ENCODE data around the gene UBE2G2. TPM values are rescaled to one million over a fixed set of nuclear protein-coding genes. Genes with fewer than 3 reads are reported as not detected.

The UBE2G2 gene
- polyA plus RNA-seq, 1 donor (not counting 4 experiments of a cell fraction or from before 2014, with no cell fraction given) = 106 TPM

GRCh38 chr21:44765231-44766013 is 36.2 kb downstream of the UBE2G2 start:
- peaks cover 0 to 1% of the 10 kb centered on the region in 2 experiments for H3K36me3 ChIP-seq (ENCODE audit: control insufficient read depth in 2 of 2, extremely low read depth in 1 of 2, insufficient read depth in 2 of 2, low read length in 2 of 2)
- no peaks in the 10 kb centered on the region for H3K9me3 ChIP-seq (ENCODE audit: control insufficient read depth, low read depth, low read length)
- H2AFZ ChIP-seq (ENCODE audit: control insufficient read depth, low read length) = no peak overlapping the region
- H3K4me3 ChIP-seq (ENCODE audit: control insufficient read depth in 2 of 3, extremely low read depth in 1 of 3, insufficient read depth in 2 of 3, low read depth in 1 of 3, low read length in 3 of 3) = peak overlapping the region in 2 of 3 experiments; percentile 22 to 27
- no peak overlapping the region for H3K9ac ChIP-seq (ENCODE audit: control insufficient read depth, extremely low read depth, insufficient read depth, low read length)
- peaks cover 31% of the 10 kb centered on the region for H3K4me1 ChIP-seq (ENCODE audit: control insufficient read depth, extremely low read depth, insufficient read depth, low read length)
- dilution Hi-C loops (cut with MboI; ENCODE audit: extremely low pct_ligation_motif_present, low sequenced_read_pairs) = no loop called here
- H3K9me1 ChIP-seq (ENCODE audit: control insufficient read depth, extremely low read depth, insufficient read depth, low read length) = no peaks in the 10 kb centered on the region
- FAIRE-seq (peak; percentile 57), DNase-seq (ENCODE audit: low read depth, low spot score) (no peak)
- no peak for TF ChIP-seq CTCF (optimal IDR thresholded peaks at IDR 0.05 in 1 of 3, IDR thresholded peaks at IDR 0.05 in 1 of 3, conservative IDR thresholded peaks at IDR 0.05 in 1 of 3; ENCODE audit: extremely low read depth in 1 of 3, insufficient read depth in 2 of 3, low read length in 3 of 3)
- TF ChIP-seq EZH2 (IDR thresholded peaks at IDR 0.05; ENCODE audit: low read length) = no peak
- H3K27me3 ChIP-seq (ENCODE audit: control insufficient read depth, extremely low read depth, insufficient read depth, low read length) = peaks cover 5% of the 10 kb centered on the region
- no peak overlapping the region for H3K27ac ChIP-seq (ENCODE audit: control insufficient read depth, insufficient read depth, low read length)
- H3K79me2 ChIP-seq (ENCODE audit: control insufficient read depth, insufficient read depth, low read length) = no peaks in the 10 kb centered on the region
- H4K20me1 ChIP-seq (ENCODE audit: control insufficient read depth, extremely low read depth, insufficient read depth, low read length) = no peaks in the 10 kb centered on the region
- peak overlapping the region; percentile 51 for H3K4me2 ChIP-seq (ENCODE audit: control insufficient read depth, extremely low read depth, insufficient read depth, low read depth, low read length)

- Histone ChIP-seq H4K20me1 (ENCODE audit: control insufficient read depth, extremely low read depth, insufficient read depth, low read length) (no peaks in the 10 kb centered on the region), H3K4me2 (ENCODE audit: control insufficient read depth, extremely low read depth, insufficient read depth, low read depth, low read length) (peak overlapping the region; percentile 51), H3K9me3 (ENCODE audit: control insufficient read depth, low read depth, low read length) (no peaks in the 10 kb centered on the region), H3K4me3 (ENCODE audit: control insufficient read depth in 2 of 3, extremely low read depth in 1 of 3, insufficient read depth in 2 of 3, low read depth in 1 of 3, low read length in 3 of 3) (no peak overlapping the region), H3K9me1 (ENCODE audit: control insufficient read depth, extremely low read depth, insufficient read depth, low read length) (no peaks in the 10 kb centered on the region), H3K36me3 (ENCODE audit: control insufficient read depth in 2 of 2, extremely low read depth in 1 of 2, insufficient read depth in 2 of 2, low read length in 2 of 2) (peaks cover 0 to 1% of the 10 kb centered on the region in 2 experiments), H3K79me2 (ENCODE audit: control insufficient read depth, insufficient read depth, low read length) (no peaks in the 10 kb centered on the region), H3K9ac (ENCODE audit: control insufficient read depth, extremely low read depth, insufficient read depth, low read length) (no peak overlapping the region), H3K27ac (ENCODE audit: control insufficient read depth, insufficient read depth, low read length) (no peak overlapping the region), H3K4me1 (ENCODE audit: control insufficient read depth, extremely low read depth, insufficient read depth, low read length) (peaks cover 31% of the 10 kb centered on the region), H3K27me3 (ENCODE audit: control insufficient read depth, extremely low read depth, insufficient read depth, low read length) (peaks cover 5% of the 10 kb centered on the region), H2AFZ (ENCODE audit: control insufficient read depth, low read length) (no peak overlapping the region)
- TF ChIP-seq CTCF (optimal IDR thresholded peaks at IDR 0.05 in 1 of 3, IDR thresholded peaks at IDR 0.05 in 1 of 3, conservative IDR thresholded peaks at IDR 0.05 in 1 of 3; ENCODE audit: extremely low read depth in 1 of 3, insufficient read depth in 2 of 3, low read length in 3 of 3) (no peak), EZH2 (IDR thresholded peaks at IDR 0.05; ENCODE audit: low read length) (no peak)
- dilution Hi-C loops (cut with MboI; ENCODE audit: extremely low pct_ligation_motif_present, low sequenced_read_pairs) = no loop called here
- no peak for DNase-seq (ENCODE audit: low read depth, low spot score)
- FAIRE-seq = no peak
Measured at GRCh38 chr21:44764319-44765230, 37.0 kb downstream of the UBE2G2 start.
